Spleen (tissue), 11 donors: ENCODE data around the gene FTCDNL1. TPM values are rescaled to one million over a fixed set of nuclear protein-coding genes. Genes with fewer than 3 reads are reported as not detected.

Source experiments
- DNase-seq: peaks from one replicate; pipeline ENCODE4 v3.0.0-alpha.2; 2020
- H3K27ac ChIP-seq, 8 donors: fragments of 200-600 bp; sonication (generic) in 7 of 8; 1 replicate in 4 of 8; 2 replicates in 4 of 8; pipeline versions ENCODE4 v1.5.0 to v1.8.0; 2016 to 2021; ENCODE audit warnings: inconsistent platforms in 4 of 8, mild to moderate bottlenecking in 4 of 8, moderate library complexity in 1 of 8
- H3K27me3 ChIP-seq, 7 donors: fragments of 200-600 bp; sonication (generic) in 6 of 7; replicated peaks in 1 of 7; 1 replicate in 4 of 7; 2 replicates in 3 of 7; pipeline versions ENCODE4 v1.5.0 to v1.8.0; 2016 to 2021; ENCODE audit warnings: inconsistent platforms in 3 of 7, mild to moderate bottlenecking in 1 of 7
- H3K36me3 ChIP-seq, 6 donors: fragments of 200-600 bp; sonication (generic) in 5 of 6; 1 replicate in 4 of 6; 2 replicates in 2 of 6; pipeline versions ENCODE4 v1.5.0 to v1.8.0; 2016 to 2021; ENCODE audit warnings: inconsistent platforms in 2 of 6
- H3K4me1 ChIP-seq, 6 donors: fragments of 200-600 bp; sonication (generic) in 5 of 6; 1 replicate in 3 of 6; 2 replicates in 3 of 6; pipeline versions ENCODE4 v1.5.0 to v1.8.0; 2016 to 2021; ENCODE audit warnings: inconsistent platforms in 3 of 6
- H3K4me3 ChIP-seq, 8 donors: fragments of 200-600 bp; sonication (generic) in 7 of 8; 1 replicate in 4 of 8; 2 replicates in 4 of 8; pipeline versions ENCODE4 v1.5.0 to v1.8.0; 2016 to 2021; ENCODE audit warnings: inconsistent platforms in 4 of 8, mild to moderate bottlenecking in 4 of 8, moderate library complexity in 2 of 8
- H3K9me3 ChIP-seq, 8 donors: fragments of 200-600 bp; sonication (generic) in 7 of 8; 1 replicate in 4 of 8; 2 replicates in 4 of 8; pipeline versions ENCODE4 v1.5.0 to v1.8.0; 2016 to 2021; ENCODE audit warnings: inconsistent platforms in 4 of 8
- CTCF ChIP-seq, 11 experiments: fragments of 200-600 bp in 7 of 11; fragments of 450-650 bp in 4 of 11; sonication (generic) in 4 of 11; IDR thresholded peaks in 8 of 11; conservative IDR thresholded peaks in 3 of 11; 1 replicate in 7 of 11; 2 replicates in 4 of 11; pipeline versions ENCODE4 v1.4.0 to v1.8.0; 2016 to 2021; ENCODE audit warnings: antibody characterized with exemption in 11 of 11, inconsistent platforms in 4 of 11, mild to moderate bottlenecking in 1 of 11
- POLR2A ChIP-seq, 3 donors: fragments of 450-650 bp; IDR thresholded peaks; one replicate each; pipeline ENCODE4 v1.5.1; 2017; ENCODE audit warnings: antibody characterized with exemption in 3 of 3, mild to moderate bottlenecking in 1 of 3
- POLR2AphosphoS5 ChIP-seq, 3 donors: sonication (generic); formaldehyde crosslinking; IDR thresholded peaks; one replicate each; pipeline ENCODE4 v1.5.1; 2017; ENCODE audit warnings: antibody characterized with exemption in 3 of 3
- WGBS, 5 donors: extraction: QIAGEN DNeasy Blood & Tissue Kit in 3 of 5; methylation state at CpG; one replicate each; pipeline versions ENCODE4 v1.1.5 to v1.1.7; 2013 to 2018; 5-methylcytosine and 5-hydroxymethylcytosine counted together
- intact Hi-C: fragments of 100-400 bp; cut with DNase I; formaldehyde crosslinking; loops from one replicate; pipeline ENCODE4 v1.15.0; 2023; ENCODE audit warnings: low total_unique reads
- polyA plus RNA-seq, 3 donors: library from polyadenylated mRNA; stranded (reverse); fragments of 200-250 nt; gene quantifications; one replicate each; pipeline ENCODE4 v1.2.1, GENCODE V29; 2013
- total RNA-seq, 7 donors: library from RNA; depleted of rRNA in 3 of 7; stranded (reverse); fragments of >200 nt in 3 of 7; fragmentation: NEBNext Ultra II Directional in 4 of 7; extraction: Animal tissue kit (Norgen Biotek cat#: 25700) in 4 of 7; gene quantifications; one replicate each; pipeline versions ENCODE4 v1.1.0 to v1.2.1, GENCODE V29; 2016 to 2021
- donor health status: healthy with polysubstance abuse.
- donor health status: DM: no; HTN: no; CAD: no; lungs with moderate emphysema.
- donor health status: DM: no; HTN: no; CAD: no.
- donor health status: Bipolar disorder and iron deficiency.
- donor health status: healthy.
- donor health status: DM: no; HTN: no; CAD: no.
- donor health status: DM: yes; HTN: yes; CAD: no.

Gene FTCDNL1
- total and polyA plus RNA-seq, 10 donors, result 2.1 to 10.3 (median 7.0) TPM

- Histone ChIP-seq H3K4me1 (no peaks in the 10 kb centered on the region), H3K4me3 (no peak overlapping the region), H3K27ac (no peak overlapping the region), H3K36me3 (peaks cover 0 to 22% (median 0%) of the 10 kb centered on the region in 6 donors), H3K27me3 (no peaks in the 10 kb centered on the region), H3K9me3 (no peaks in the 10 kb centered on the region)
- no peak for DNase-seq
- WGBS, 5 donors, result 93 to 100% (median 94%) methylated on average over 1 of the region's 1 CpG
- intact Hi-C loops, result no loop called here
- TF ChIP-seq POLR2AphosphoS5 (IDR thresholded peaks at IDR 0.05) (no peak), CTCF (IDR thresholded peaks at IDR 0.05 in 8 of 11, conservative IDR thresholded peaks at IDR 0.05 in 3 of 11) (no peak), POLR2A (IDR thresholded peaks at IDR 0.05) (no peak)
Measured at GRCh38 chr2:199836943-199837342, 14.0 kb downstream of the FTCDNL1 start.

- no peak overlapping the region for H3K4me3 ChIP-seq
- no peaks in the 10 kb centered on the region for H3K9me3 ChIP-seq
- peaks cover 0 to 4% (median 0%) of the 10 kb centered on the region in 6 donors for H3K36me3 ChIP-seq
- H3K4me1 ChIP-seq, result no peaks in the 10 kb centered on the region
- no peak for DNase-seq
- intact Hi-C loops, result no loop called here
- 61 to 78% (median 65%) methylated on average over 1 of the region's 1 CpG for WGBS, 5 donors
- TF ChIP-seq CTCF (IDR thresholded peaks at IDR 0.05 in 8 of 11, conservative IDR thresholded peaks at IDR 0.05 in 3 of 11) (no peak), POLR2A (IDR thresholded peaks at IDR 0.05) (no peak), POLR2AphosphoS5 (IDR thresholded peaks at IDR 0.05) (no peak)
- H3K27ac ChIP-seq, result no peak overlapping the region
- no peaks in the 10 kb centered on the region for H3K27me3 ChIP-seq
Measured at GRCh38 chr2:199833525-199833924, 17.5 kb downstream of the FTCDNL1 start.

- Histone ChIP-seq H3K4me3 (no peak overlapping the region), H3K36me3 (no peaks in the 10 kb centered on the region), H3K27me3 (no peaks in the 10 kb centered on the region), H3K9me3 (no peaks in the 10 kb centered on the region), H3K4me1 (no peaks in the 10 kb centered on the region), H3K27ac (no peak overlapping the region)
- TF ChIP-seq POLR2A (IDR thresholded peaks at IDR 0.05) (no peak), CTCF (IDR thresholded peaks at IDR 0.05 in 8 of 11, conservative IDR thresholded peaks at IDR 0.05 in 3 of 11) (no peak), POLR2AphosphoS5 (IDR thresholded peaks at IDR 0.05) (no peak)
- intact Hi-C loops, result no loop called here
- no peak for DNase-seq
- WGBS, 5 donors, result 82 to 89% (median 84%) methylated on average over 9 of the region's 9 CpGs
Measured at GRCh38 chr2:199830531-199830930, 20.5 kb downstream of the FTCDNL1 start.

GRCh38 chr2:199829628-199830027 is 21.4 kb downstream of the FTCDNL1 start:
- Histone ChIP-seq H3K36me3 (no peaks in the 10 kb centered on the region), H3K27ac (no peak overlapping the region), H3K4me1 (no peaks in the 10 kb centered on the region), H3K27me3 (no peaks in the 10 kb centered on the region), H3K4me3 (no peak overlapping the region), H3K9me3 (no peaks in the 10 kb centered on the region)
- TF ChIP-seq POLR2AphosphoS5 (IDR thresholded peaks at IDR 0.05) (no peak), CTCF (IDR thresholded peaks at IDR 0.05 in 8 of 11, conservative IDR thresholded peaks at IDR 0.05 in 3 of 11) (no peak), POLR2A (IDR thresholded peaks at IDR 0.05) (no peak)
- intact Hi-C loops, result no loop called here
- no peak for DNase-seq
- 82 to 94% (median 87%) methylated on average over 2 of the region's 2 CpGs for WGBS, 5 donors
